Esophagus (tissue), 2 donors: Measurements from ENCODE around the gene UNC50. TPM values are rescaled to one million over a fixed set of nuclear protein-coding genes. Genes with fewer than 3 reads are reported as not detected.
"Not testable (repeated sequence)": the region's sequence is repeated elsewhere in the genome, so short reads cannot be mapped to it uniquely, and the experiment has no call there.

Experiments
- H3K27ac ChIP-seq, 2 donors: one replicate each; pipeline ENCODE4 v1.5.1; 2013; ENCODE audit warnings: low read depth in 2 of 2, mild to moderate bottlenecking in 2 of 2, inconsistent platforms in 1 of 2, low read length in 1 of 2, moderate library complexity in 1 of 2
- H3K27me3 ChIP-seq, 2 donors: one replicate each; pipeline ENCODE4 v1.6.1; 2013; ENCODE audit warnings: low read length in 2 of 2, control low read depth in 1 of 2, mild to moderate bottlenecking in 1 of 2; ENCODE audit not compliant: insufficient read depth in 2 of 2, control insufficient read depth in 1 of 2
- H3K36me3 ChIP-seq, 2 donors: one replicate each; pipeline ENCODE4 v1.6.1; 2013; ENCODE audit warnings: low read length in 1 of 2; ENCODE audit not compliant: control insufficient read depth in 2 of 2, insufficient read depth in 2 of 2
- H3K4me1 ChIP-seq, 2 donors: one replicate each; pipeline ENCODE4 v1.6.1; 2013; ENCODE audit warnings: low read length in 1 of 2; ENCODE audit not compliant: control insufficient read depth in 2 of 2, insufficient read depth in 2 of 2
- H3K4me3 ChIP-seq, 2 donors: one replicate each; pipeline ENCODE4 v1.5.1; 2013; ENCODE audit warnings: low read length in 2 of 2, mild to moderate bottlenecking in 2 of 2, low read depth in 1 of 2, moderate library complexity in 1 of 2
- H3K9me3 ChIP-seq, 2 donors: one replicate each; pipeline ENCODE4 v1.6.1; 2013; ENCODE audit warnings: mild to moderate bottlenecking in 2 of 2, low read depth in 1 of 2, low read length in 1 of 2, moderate library complexity in 1 of 2; ENCODE audit not compliant: control insufficient read depth in 2 of 2, insufficient read depth in 1 of 2
- WGBS, 2 donors: extraction: QIAGEN DNeasy Blood & Tissue Kit; methylation state at CpG; one replicate each; pipeline ENCODE4 v1.1.7; 2013; 5-methylcytosine and 5-hydroxymethylcytosine counted together
- polyA plus RNA-seq, 2 donors: library from polyadenylated mRNA; stranded (reverse); fragments of 200-250 nt; gene quantifications; one replicate each; pipeline ENCODE4 v1.2.3, GENCODE V29; 2013
- donor health status: healthy with polysubstance abuse.
- donor health status: Bipolar disorder and iron deficiency.

The UNC50 gene
- polyA plus RNA-seq, 2 donors, result 22.8 to 26.0 TPM

GRCh38 chr2:98583816-98584618, 24.4 kb upstream of the UNC50 start:
- H3K27me3 ChIP-seq, result no peaks in the 10 kb centered on the region
- no peak overlapping the region for H3K27ac ChIP-seq
- peaks cover 2 to 20% of the 10 kb centered on the region in 2 donors for H3K36me3 ChIP-seq
- no peak overlapping the region for H3K4me3 ChIP-seq
- no peaks in the 10 kb centered on the region for H3K4me1 ChIP-seq
- no peaks in the 10 kb centered on the region for H3K9me3 ChIP-seq
- 78 to 90% methylated on average over 10 of the region's 10 CpGs for WGBS, 2 donors

GRCh38 chr2:98585386-98585785, 23.0 kb upstream of the UNC50 start:
- peaks cover 6 to 18% of the 10 kb centered on the region in 2 donors for H3K36me3 ChIP-seq
- no peaks in the 10 kb centered on the region for H3K9me3 ChIP-seq
- WGBS, 2 donors, result 86 to 92% methylated on average over 10 of the region's 10 CpGs
- H3K27ac ChIP-seq, result no peak overlapping the region
- no peaks in the 10 kb centered on the region for H3K4me1 ChIP-seq
- H3K4me3 ChIP-seq, result no peak overlapping the region
- no peaks in the 10 kb centered on the region for H3K27me3 ChIP-seq

GRCh38 chr2:98586551-98587140, 21.7 kb upstream of the UNC50 start:
- Histone ChIP-seq H3K36me3 (peaks cover 5 to 18% of the 10 kb centered on the region in 2 donors), H3K4me3 (no peak overlapping the region), H3K27ac (no peak overlapping the region), H3K27me3 (no peaks in the 10 kb centered on the region), H3K9me3 (no peaks in the 10 kb centered on the region), H3K4me1 (no peaks in the 10 kb centered on the region)
- WGBS, 2 donors, result 91 to 93% methylated on average over 6 of the region's 6 CpGs

GRCh38 chr2:98588880-98589431, 19.4 kb upstream of the UNC50 start:
- Histone ChIP-seq H3K4me3 (no peak overlapping the region), H3K4me1 (no peaks in the 10 kb centered on the region), H3K27ac (no peak overlapping the region), H3K36me3 (peaks cover 4 to 12% of the 10 kb centered on the region in 2 donors), H3K9me3 (no peaks in the 10 kb centered on the region), H3K27me3 (no peaks in the 10 kb centered on the region)
- WGBS, 2 donors, result 82 to 88% methylated on average over 4 of the region's 4 CpGs

- H3K4me3 ChIP-seq, result no peak overlapping the region
- WGBS, 2 donors, result 95 to 98% methylated on average over 4 of the region's 4 CpGs
- H3K27me3 ChIP-seq, result no peaks in the 10 kb centered on the region
- H3K9me3 ChIP-seq, result no peaks in the 10 kb centered on the region
- H3K27ac ChIP-seq, result no peak overlapping the region
- no peaks in the 10 kb centered on the region for H3K4me1 ChIP-seq
- H3K36me3 ChIP-seq, result peaks cover 4 to 7% of the 10 kb centered on the region in 2 donors
These were observed 18.9 kb upstream of the UNC50 start for GRCh38 chr2:98589489-98589888.

- no peak overlapping the region for H3K27ac ChIP-seq
- peaks cover 2 to 4% of the 10 kb centered on the region in 2 donors for H3K36me3 ChIP-seq
- 96 to 98% methylated on average over 8 of the region's 8 CpGs for WGBS, 2 donors
- no peaks in the 10 kb centered on the region for H3K4me1 ChIP-seq
- H3K4me3 ChIP-seq, result no peak overlapping the region
- no peaks in the 10 kb centered on the region for H3K27me3 ChIP-seq
- no peaks in the 10 kb centered on the region for H3K9me3 ChIP-seq
These were observed 15.8 kb upstream of the UNC50 start for GRCh38 chr2:98592565-98592964.

- 87 to 88% methylated on average over 2 of the region's 4 CpGs for WGBS, 2 donors
- H3K4me3 ChIP-seq, H3K27ac ChIP-seq, H3K36me3 ChIP-seq, H3K27me3 ChIP-seq, H3K4me1 ChIP-seq, H3K9me3 ChIP-seq: not testable (repeated sequence)
These were observed 13.7 kb upstream of the UNC50 start for GRCh38 chr2:98594665-98595064.

- no peak overlapping the region for H3K4me3 ChIP-seq
- H3K36me3 ChIP-seq, result peaks cover 0 to 3% of the 10 kb centered on the region in 2 donors
- 78 to 80% methylated on average over 1 of the region's 1 CpG for WGBS, 2 donors
- H3K9me3 ChIP-seq, result no peaks in the 10 kb centered on the region
- H3K27ac ChIP-seq, result no peak overlapping the region
- H3K27me3 ChIP-seq, result no peaks in the 10 kb centered on the region
- H3K4me1 ChIP-seq, result no peaks in the 10 kb centered on the region
These were observed 9.5 kb upstream of the UNC50 start for GRCh38 chr2:98598781-98599428.

- Histone ChIP-seq H3K27me3 (no peaks in the 10 kb centered on the region), H3K4me3 (no peak overlapping the region), H3K4me1 (peaks cover 1 to 5% of the 10 kb centered on the region in 2 donors), H3K9me3 (no peaks in the 10 kb centered on the region), H3K27ac (no peak overlapping the region), H3K36me3 (peaks cover 0 to 3% of the 10 kb centered on the region in 2 donors)
- WGBS, 2 donors, result 72 to 76% methylated on average over 3 of the region's 3 CpGs
These were observed 6.8 kb upstream of the UNC50 start for GRCh38 chr2:98601532-98602132.
